Tibial artery (tissue), 4 donors: ENCODE measurements around the gene NR3C2.

ENCODE experiments used
- DNase-seq, 2 donors: peaks; one replicate each; pipeline ENCODE4 v3.0.0-alpha.2; 2019
- H3K27ac ChIP-seq, 2 donors: fragments of 200-600 bp; sonication (generic) in 1 of 2; 1 replicate in 1 of 2; 2 replicates in 1 of 2; pipeline ENCODE4 v1.5.1; 2018 to 2019; ENCODE audit warnings: mild to moderate bottlenecking in 1 of 2
- H3K27me3 ChIP-seq, 2 donors: fragments of 200-600 bp; sonication (generic) in 1 of 2; one replicate each; pipeline versions ENCODE4 v1.5.1 to v1.6.0; 2016 to 2019
- H3K36me3 ChIP-seq, 3 donors: fragments of 200-600 bp; sonication (generic) in 2 of 3; one replicate each; pipeline ENCODE4 v1.5.1; 2016 to 2019; ENCODE audit warnings: mild to moderate bottlenecking in 2 of 3
- H3K4me1 ChIP-seq, 4 donors: fragments of 200-600 bp; sonication (generic) in 2 of 4; 1 replicate in 3 of 4; 2 replicates in 1 of 4; pipeline ENCODE4 v1.5.1; 2016 to 2019
- H3K4me3 ChIP-seq, 2 donors: fragments of 200-600 bp; sonication (generic) in 1 of 2; 1 replicate in 1 of 2; 2 replicates in 1 of 2; pipeline ENCODE4 v1.5.1; 2018 to 2019; ENCODE audit warnings: mild to moderate bottlenecking in 2 of 2
- H3K9me3 ChIP-seq, 3 donors: fragments of 200-600 bp; sonication (generic) in 1 of 3; one replicate each; pipeline ENCODE4 v1.5.1; 2016 to 2019
- CTCF ChIP-seq, 2 experiments: fragments of 200-600 bp in 1 of 2; fragments of 450-650 bp in 1 of 2; IDR thresholded peaks; one replicate each; pipeline ENCODE4 v1.5.1; 2017 to 2019; ENCODE audit warnings: antibody characterized with exemption in 2 of 2, mild to moderate bottlenecking in 1 of 2, moderate library complexity in 1 of 2
- intact Hi-C: fragments of 100-400 bp; cut with DNase I; formaldehyde crosslinking; loops from one replicate; pipeline ENCODE4 v1.15.0; 2023; ENCODE audit warnings: low total_unique reads

The NR3C2 gene

GRCh38 chr4:148254621-148255343, 187.4 kb downstream of the NR3C2 start:
- no peak for DNase-seq
- no peaks in the 10 kb centered on the region for H3K4me1 ChIP-seq
- no peak overlapping the region for H3K27ac ChIP-seq
- intact Hi-C loops: no loop called here
- no peaks in the 10 kb centered on the region for H3K9me3 ChIP-seq
- H3K27me3 ChIP-seq: no peaks in the 10 kb centered on the region
- H3K36me3 ChIP-seq: no peaks in the 10 kb centered on the region
- H3K4me3 ChIP-seq: no peak overlapping the region
- no peak for TF ChIP-seq CTCF (IDR thresholded peaks at IDR 0.05)

GRCh38 chr4:148253768-148254167, 188.4 kb downstream of the NR3C2 start:
- H3K27ac ChIP-seq: no peak overlapping the region
- no peak for DNase-seq
- intact Hi-C loops: no loop called here
- H3K27me3 ChIP-seq: no peaks in the 10 kb centered on the region
- H3K9me3 ChIP-seq: no peaks in the 10 kb centered on the region
- no peaks in the 10 kb centered on the region for H3K36me3 ChIP-seq
- no peaks in the 10 kb centered on the region for H3K4me1 ChIP-seq
- no peak for TF ChIP-seq CTCF (IDR thresholded peaks at IDR 0.05)
- H3K4me3 ChIP-seq: no peak overlapping the region

GRCh38 chr4:148248824-148249223, 193.4 kb downstream of the NR3C2 start:
- no peaks in the 10 kb centered on the region for H3K36me3 ChIP-seq
- intact Hi-C loops: no loop called here
- H3K9me3 ChIP-seq: no peaks in the 10 kb centered on the region
- no peaks in the 10 kb centered on the region for H3K4me1 ChIP-seq
- no peak for TF ChIP-seq CTCF (IDR thresholded peaks at IDR 0.05)
- no peak overlapping the region for H3K27ac ChIP-seq
- no peaks in the 10 kb centered on the region for H3K27me3 ChIP-seq
- H3K4me3 ChIP-seq: no peak overlapping the region
- no peak for DNase-seq

- Histone ChIP-seq H3K27ac (no peak overlapping the region), H3K4me3 (no peak overlapping the region), H3K4me1 (no peaks in the 10 kb centered on the region), H3K36me3 (no peaks in the 10 kb centered on the region), H3K27me3 (no peaks in the 10 kb centered on the region), H3K9me3 (no peaks in the 10 kb centered on the region)
- DNase-seq: no peak
- intact Hi-C loops: no loop called here
- no peak for TF ChIP-seq CTCF (IDR thresholded peaks at IDR 0.05)
Measured at GRCh38 chr4:148245015-148245414, 197.2 kb downstream of the NR3C2 start.

- Histone ChIP-seq H3K27me3 (no peaks in the 10 kb centered on the region), H3K9me3 (no peaks in the 10 kb centered on the region), H3K4me1 (no peaks in the 10 kb centered on the region), H3K27ac (no peak overlapping the region), H3K36me3 (no peaks in the 10 kb centered on the region), H3K4me3 (no peak overlapping the region)
- intact Hi-C loops: no loop called here
- TF ChIP-seq CTCF (IDR thresholded peaks at IDR 0.05): no peak
- DNase-seq: no peak
Measured at GRCh38 chr4:148243837-148244236, 198.4 kb downstream of the NR3C2 start.

GRCh38 chr4:148240241-148240640, 202.0 kb downstream of the NR3C2 start:
- no peak for DNase-seq
- H3K4me1 ChIP-seq: peaks cover 0 to 4% (median 0%) of the 10 kb centered on the region in 4 donors
- H3K4me3 ChIP-seq: no peak overlapping the region
- H3K9me3 ChIP-seq: no peaks in the 10 kb centered on the region
- H3K27me3 ChIP-seq: no peaks in the 10 kb centered on the region
- no peaks in the 10 kb centered on the region for H3K36me3 ChIP-seq
- intact Hi-C loops: no loop called here
- H3K27ac ChIP-seq: no peak overlapping the region
- TF ChIP-seq CTCF (IDR thresholded peaks at IDR 0.05): no peak
